Naive thymus-derived CD4-positive, alpha-beta T cell (primary cell): ENCODE data around the gene RAD21L1. TPM values are rescaled to one million over a fixed set of nuclear protein-coding genes. Genes with fewer than 3 reads are reported as not detected.

ENCODE experiments used
- ATAC-seq: fragments of 150-1000 bp; cut with Tn5 transposase; 2 replicates; pipeline ENCODE4 v1.10.0; 2021; ENCODE audit warnings: mild to moderate bottlenecking, moderate library complexity
- CTCF ChIA-PET: fragments of 350-600 bp; sonication (Branson Sonifier 250); formaldehyde crosslinking; loops from one replicate; lab custom pipeline; 2021; ENCODE audit warnings: antibody characterized with exemption; lab: Charles Lee
- POLR2A ChIA-PET: fragments of 350-600 bp; sonication (Branson Sonifier 250); formaldehyde crosslinking; loops from one replicate; lab custom pipeline; 2021; ENCODE audit warnings: antibody characterized with exemption, inconsistent platforms; lab: Charles Lee
- DNase-seq, 9 donors: peaks; one replicate each; pipeline versions ENCODE4 v3.0.0 to v3.0.0-alpha.2; 2020 to 2022; ENCODE audit warnings: mixed read lengths in 1 of 9
- H3K27ac ChIP-seq: one replicate; pipeline ENCODE4 v1.7.0; 2013; ENCODE audit warnings: mild to moderate bottlenecking, low read depth, low read length, moderate library complexity
- H3K27me3 ChIP-seq, 2 donors: one replicate each; pipeline ENCODE4 v1.7.0; 2013; ENCODE audit warnings: low read length in 2 of 2, mild to moderate bottlenecking in 2 of 2, moderate library complexity in 2 of 2; ENCODE audit not compliant: control insufficient read depth in 2 of 2, insufficient read depth in 2 of 2
- H3K36me3 ChIP-seq, 3 experiments: 1 replicate in 2 of 3; 2 replicates in 1 of 3; pipeline ENCODE4 v1.7.0; 2013; ENCODE audit warnings: low read length in 3 of 3, mild to moderate bottlenecking in 3 of 3, moderate library complexity in 1 of 3; ENCODE audit not compliant: insufficient read depth in 3 of 3, control insufficient read depth in 2 of 3
- H3K4me1 ChIP-seq, 2 donors: one replicate each; pipeline ENCODE4 v1.7.0; 2013; ENCODE audit warnings: low read length in 2 of 2, mild to moderate bottlenecking in 2 of 2, moderate library complexity in 1 of 2; ENCODE audit not compliant: control insufficient read depth in 2 of 2, insufficient read depth in 2 of 2
- H3K4me3 ChIP-seq: 2 replicates; pipeline ENCODE4 v1.7.0; 2013; ENCODE audit warnings: mild to moderate bottlenecking, low read length
- H3K9me3 ChIP-seq, 3 experiments: 1 replicate in 2 of 3; 2 replicates in 1 of 3; pipeline ENCODE4 v1.7.0; 2013; ENCODE audit warnings: low read length in 3 of 3; ENCODE audit not compliant: control insufficient read depth in 2 of 3
- H3K27ac Mint-ChIP-seq, 9 donors: one replicate each; pipeline ENCODE4 v1.8.0; 2020 to 2022; ENCODE audit warnings: mixed read lengths in 9 of 9, mild to moderate bottlenecking in 8 of 9, moderate library complexity in 5 of 9, inconsistent platforms in 2 of 9
- H3K27me3 Mint-ChIP-seq, 5 donors: one replicate each; pipeline ENCODE4 v1.8.0; 2021 to 2022; ENCODE audit warnings: mixed read lengths in 5 of 5, mild to moderate bottlenecking in 1 of 5
- H3K36me3 Mint-ChIP-seq, 5 donors: one replicate each; pipeline ENCODE4 v1.8.0; 2020 to 2022; ENCODE audit warnings: mixed read lengths in 5 of 5, mild to moderate bottlenecking in 3 of 5, inconsistent platforms in 1 of 5
- H3K4me1 Mint-ChIP-seq, 7 donors: one replicate each; pipeline ENCODE4 v1.8.0; 2020 to 2022; ENCODE audit warnings: mixed read lengths in 7 of 7, mild to moderate bottlenecking in 3 of 7, inconsistent platforms in 1 of 7
- H3K4me3 Mint-ChIP-seq, 10 donors: one replicate each; pipeline ENCODE4 v1.8.0; 2020 to 2022; ENCODE audit warnings: mild to moderate bottlenecking in 10 of 10, mixed read lengths in 10 of 10, moderate library complexity in 6 of 10, inconsistent platforms in 2 of 10
- H3K9me3 Mint-ChIP-seq, 11 donors: one replicate each; pipeline ENCODE4 v1.8.0; 2020 to 2022; ENCODE audit warnings: mixed read lengths in 11 of 11, mild to moderate bottlenecking in 4 of 11, inconsistent platforms in 1 of 11, moderate library complexity in 1 of 11
- intact Hi-C, 2 donors: fragments of 100-400 bp; cut with micrococcal nuclease; formaldehyde crosslinking; loops; one replicate each; pipeline ENCODE4 v1.15.1; 2023
- polyA plus RNA-seq, 2 donors: library from polyadenylated mRNA; unstranded; fragments of 300-500 nt; fragmentation: Illumina TruSeq; gene quantifications; one replicate each; pipeline ENCODE4 v1.2.3, GENCODE V29; 2021
- total RNA-seq, 6 experiments: library from RNA in 5 of 6; stranded (reverse) in 5 of 6; gene quantifications; 1 replicate in 5 of 6; 2 replicates in 1 of 6; pipeline ENCODE4 v1.2.3 and lab custom pipeline; 2021 to 2026

RAD21L1 gene
- total and polyA plus RNA-seq, 7 experiments from 2014 or later: 0.48 to 0.81 (median 0.61) TPM; not detected in 3

DNA sequence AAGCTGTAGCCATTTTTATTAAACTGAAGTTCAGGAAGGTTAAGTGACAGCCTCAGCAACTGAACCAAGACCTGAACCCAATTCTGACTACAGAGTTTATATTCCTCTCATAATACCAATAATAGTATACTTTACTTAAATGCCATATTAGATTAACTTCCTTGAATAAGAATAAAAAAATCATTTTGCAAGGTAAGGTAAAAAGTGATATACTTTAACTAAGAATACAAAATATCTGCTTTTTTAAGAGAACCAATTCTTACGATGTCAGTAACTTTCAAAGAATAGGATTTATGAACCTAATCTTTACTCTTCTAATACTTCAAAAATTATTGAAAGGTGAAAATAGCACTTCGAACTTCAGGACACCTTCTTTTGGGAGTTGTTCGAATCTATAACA is 3.7 kb downstream of the RAD21L1 start:
- H3K27ac Mint-ChIP-seq: no peak overlapping the region
- Histone ChIP-seq H3K27ac (no peak overlapping the region), H3K4me3 (no peak overlapping the region), H3K4me1 (peaks cover 8 to 12% of the 10 kb centered on the region in 2 donors), H3K27me3 (peaks cover 0 to 11% of the 10 kb centered on the region in 2 donors), H3K36me3 (peaks cover 0 to 5% (median 0%) of the 10 kb centered on the region in 3 experiments), H3K9me3 (no peaks in the 10 kb centered on the region)
- ChIA-PET CTCF (no interaction called here), POLR2A (no interaction called here)
- no peak overlapping the region for H3K4me3 Mint-ChIP-seq
- peaks cover 0 to under 1% (median 0%) of the 10 kb centered on the region in 11 donors for H3K9me3 Mint-ChIP-seq
- no peaks in the 10 kb centered on the region for H3K36me3 Mint-ChIP-seq
- intact Hi-C loops: loop anchor here (2.0 to 10.0 kb wide), 8 partner anchors 37 to 1423 kb away; partner anchors contain the start of genes NOP56 (in 1 of the 2), PSMF1 (in 1 of the 2), RBCK1 (in 1 of the 2) and SNPH (in 1 of the 2)
- ATAC-seq (no peak), DNase-seq (no peak)
- H3K4me1 Mint-ChIP-seq: peaks cover 0 to 19% (median 10%) of the 10 kb centered on the region in 7 donors
- peaks cover 0 to 46% (median 19%) of the 10 kb centered on the region in 5 donors for H3K27me3 Mint-ChIP-seq

DNA sequence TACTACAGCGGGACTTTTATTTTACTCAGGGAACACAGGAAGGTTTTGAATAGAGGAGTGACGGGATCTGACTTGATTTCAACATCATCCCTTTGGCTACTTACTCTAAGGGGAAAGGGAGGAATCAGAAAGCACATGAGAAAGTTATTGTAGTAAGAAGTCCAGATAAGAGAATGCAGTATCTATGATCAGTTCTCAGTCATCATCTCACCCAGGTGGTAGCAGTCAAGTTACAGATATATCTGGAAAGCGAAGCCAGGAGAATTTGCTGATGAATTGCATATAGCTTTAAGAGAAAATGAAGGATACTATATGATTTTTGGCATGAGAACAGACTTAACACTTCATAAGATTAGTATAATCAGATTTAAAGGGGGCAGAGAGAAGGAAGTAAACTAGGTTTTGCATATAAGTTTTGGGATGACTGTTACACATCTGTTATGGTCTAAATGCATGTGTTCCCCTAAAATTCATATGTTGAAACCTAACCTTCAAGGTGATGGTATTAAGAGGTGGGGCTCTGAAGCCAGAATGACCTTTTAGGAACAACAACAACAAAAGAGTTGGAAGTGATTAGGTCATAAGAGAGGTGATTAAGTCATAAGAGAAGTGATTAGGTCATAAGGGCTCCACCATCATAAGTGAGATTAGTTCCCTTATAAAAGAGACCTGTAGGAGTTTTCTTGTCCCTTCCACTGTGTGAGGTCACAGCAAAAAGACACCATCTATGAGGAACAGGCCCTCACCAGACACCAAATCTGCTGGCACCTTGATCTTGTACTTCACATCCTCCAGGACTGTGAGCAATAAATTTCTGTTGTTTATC is 6.7 kb downstream of the RAD21L1 start:
- peaks cover 0 to under 1% of the 10 kb centered on the region in 2 donors for H3K4me1 ChIP-seq
- intact Hi-C loops: no loop called here
- H3K27ac ChIP-seq: no peak overlapping the region
- ATAC-seq (no peak), DNase-seq (no peak)
- no peaks in the 10 kb centered on the region for H3K9me3 Mint-ChIP-seq
- ChIA-PET CTCF (no interaction called here), POLR2A (no interaction called here)
- peaks cover 0 to 11% of the 10 kb centered on the region in 2 donors for H3K27me3 ChIP-seq
- no peaks in the 10 kb centered on the region for H3K36me3 ChIP-seq
- H3K4me1 Mint-ChIP-seq: peaks cover 0 to 11% (median under 1%) of the 10 kb centered on the region in 7 donors
- no peak overlapping the region for H3K4me3 ChIP-seq
- H3K27ac Mint-ChIP-seq: no peak overlapping the region
- H3K36me3 Mint-ChIP-seq: no peaks in the 10 kb centered on the region
- H3K9me3 ChIP-seq: no peaks in the 10 kb centered on the region
- peaks cover 0 to 31% (median 24%) of the 10 kb centered on the region in 5 donors for H3K27me3 Mint-ChIP-seq
- H3K4me3 Mint-ChIP-seq: no peak overlapping the region

DNA sequence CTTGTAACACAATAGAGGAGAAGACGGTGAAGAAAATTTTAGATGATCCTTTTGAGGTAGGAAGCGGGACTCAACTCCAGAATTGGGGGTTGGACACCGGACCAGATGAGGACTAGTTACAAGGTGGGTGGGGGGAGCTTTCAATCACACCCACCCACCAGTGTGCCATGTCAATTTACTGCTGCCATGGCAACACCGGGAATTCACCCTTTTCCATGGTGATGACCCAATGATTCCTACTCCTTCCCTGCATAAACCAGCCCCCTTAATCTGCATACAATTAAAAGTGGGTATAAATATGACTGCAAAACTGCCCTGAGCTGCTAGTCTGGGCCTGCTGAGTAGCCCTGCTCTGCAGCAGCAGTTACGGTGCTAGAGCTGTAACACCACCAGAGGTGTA is 14.7 kb downstream of the RAD21L1 start:
- intact Hi-C loops: no loop called here
- ChIA-PET POLR2A (interaction anchor here (0.8 to 1.0 kb wide), 2 partner anchors 8 to 77 kb away, joined by 3 read pairs; no protein-coding TSS in a partner anchor), CTCF (no interaction called here)
- Mint-ChIP-seq H3K4me3 (no peak overlapping the region), H3K4me1 (peaks cover 0 to 8% (median 4%) of the 10 kb centered on the region in 7 donors), H3K27ac (no peak overlapping the region), H3K9me3 (no peaks in the 10 kb centered on the region), H3K36me3 (peaks cover 0 to 1% (median 0%) of the 10 kb centered on the region in 5 donors), H3K27me3 (peaks cover 0 to 25% (median 17%) of the 10 kb centered on the region in 5 donors)
- Histone ChIP-seq H3K27me3 (no peaks in the 10 kb centered on the region), H3K27ac (no peak overlapping the region), H3K4me1 (no peaks in the 10 kb centered on the region), H3K9me3 (no peaks in the 10 kb centered on the region), H3K36me3 (no peaks in the 10 kb centered on the region), H3K4me3 (no peak overlapping the region)
- DNase-seq (no peak), ATAC-seq (no peak)

DNA sequence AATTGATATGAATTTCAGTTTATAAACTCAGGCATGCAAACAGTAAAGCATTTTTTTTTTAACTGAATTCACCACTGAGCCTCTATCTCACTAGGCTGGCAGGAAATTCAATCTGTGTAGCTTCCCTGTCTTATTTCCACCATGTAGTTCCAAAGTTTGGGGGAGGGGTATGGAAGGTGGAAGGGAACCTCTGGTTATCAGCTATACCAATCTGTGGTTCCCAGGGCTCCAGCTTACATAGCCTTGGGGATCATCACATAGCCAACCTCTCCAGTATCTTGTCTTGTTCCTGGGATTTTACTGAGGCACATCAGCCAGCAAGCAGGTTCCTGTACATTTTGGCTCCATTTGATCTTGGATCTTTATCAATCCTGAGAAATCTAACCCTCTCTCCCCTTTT is 15.6 kb downstream of the RAD21L1 start:
- no peak overlapping the region for H3K4me3 ChIP-seq
- Mint-ChIP-seq H3K9me3 (no peaks in the 10 kb centered on the region), H3K4me3 (no peak overlapping the region), H3K27me3 (peaks cover 0 to 29% (median 12%) of the 10 kb centered on the region in 5 donors), H3K27ac (no peak overlapping the region), H3K36me3 (peaks cover 0 to 1% (median 0%) of the 10 kb centered on the region in 5 donors), H3K4me1 (peaks cover 0 to 8% (median 4%) of the 10 kb centered on the region in 7 donors)
- no peak overlapping the region for H3K27ac ChIP-seq
- ChIA-PET CTCF (interaction anchor here (0.8 kb wide), 1 partner anchor 23 kb away, joined by 3 read pairs; no protein-coding TSS in a partner anchor), POLR2A (interaction anchor here (0.7 to 2.0 kb wide), 2 partner anchors 13 to 40 kb away, joined by 3 to 8 read pairs; no protein-coding TSS in a partner anchor)
- no peaks in the 10 kb centered on the region for H3K27me3 ChIP-seq
- DNase-seq (no peak), ATAC-seq (no peak)
- intact Hi-C loops: no loop called here
- H3K4me1 ChIP-seq: no peaks in the 10 kb centered on the region
- no peaks in the 10 kb centered on the region for H3K9me3 ChIP-seq
- H3K36me3 ChIP-seq: no peaks in the 10 kb centered on the region

DNA sequence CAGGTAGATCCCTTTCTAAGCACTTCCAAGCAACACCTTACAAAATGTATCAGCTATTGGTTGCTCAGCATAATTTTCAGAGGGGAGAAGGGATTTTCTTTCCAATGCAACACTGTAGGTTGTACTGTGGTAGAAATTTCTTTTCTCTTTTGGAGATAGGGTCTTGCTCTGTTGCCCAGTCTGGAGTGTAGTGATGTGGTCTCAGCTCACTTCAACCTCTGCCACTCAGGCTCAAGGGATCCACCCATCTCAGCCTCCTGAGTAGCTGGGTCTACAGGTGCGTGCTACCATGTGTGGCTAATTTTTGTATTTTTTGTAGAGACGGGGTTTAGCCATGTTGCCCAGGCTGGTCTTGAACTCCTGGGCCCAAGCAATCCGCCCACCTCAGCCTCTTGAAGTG is 16.3 kb downstream of the RAD21L1 start:
- Histone ChIP-seq H3K36me3 (no peaks in the 10 kb centered on the region), H3K4me1 (no peaks in the 10 kb centered on the region), H3K27me3 (no peaks in the 10 kb centered on the region), H3K27ac (no peak overlapping the region), H3K4me3 (no peak overlapping the region), H3K9me3 (no peaks in the 10 kb centered on the region)
- DNase-seq (no peak), ATAC-seq (no peak)
- H3K4me3 Mint-ChIP-seq: no peak overlapping the region
- ChIA-PET POLR2A (interaction anchor here (2.0 kb wide), 1 partner anchor 13 kb away, joined by 8 read pairs; no protein-coding TSS in a partner anchor), CTCF (interaction anchor here (0.8 kb wide), 1 partner anchor 23 kb away, joined by 3 read pairs; no protein-coding TSS in a partner anchor)
- H3K36me3 Mint-ChIP-seq: peaks cover 0 to 1% (median 0%) of the 10 kb centered on the region in 5 donors
- peaks cover 0 to 29% (median 12%) of the 10 kb centered on the region in 5 donors for H3K27me3 Mint-ChIP-seq
- intact Hi-C loops: no loop called here
- no peak overlapping the region for H3K27ac Mint-ChIP-seq
- H3K9me3 Mint-ChIP-seq: no peaks in the 10 kb centered on the region
- peaks cover 0 to 8% (median 4%) of the 10 kb centered on the region in 7 donors for H3K4me1 Mint-ChIP-seq

DNA sequence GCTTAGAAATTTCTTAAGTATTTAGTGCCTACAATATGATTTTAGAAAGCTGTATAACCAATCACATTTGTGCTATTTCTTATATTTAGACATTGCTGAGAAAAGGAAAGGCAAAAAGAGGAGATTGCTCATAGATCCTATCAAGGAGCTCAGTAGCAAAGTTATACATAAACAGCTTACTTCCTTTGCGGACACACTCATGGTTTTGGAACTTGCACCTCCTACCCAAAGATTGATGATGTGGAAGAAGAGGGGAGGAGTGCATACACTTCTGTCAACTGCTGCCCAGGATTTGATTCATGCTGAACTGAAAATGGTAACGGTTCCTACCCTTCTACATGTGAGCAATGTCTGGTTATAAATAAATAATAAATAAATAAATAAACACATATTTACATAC is 16.7 kb downstream of the RAD21L1 start:
- no peak for ATAC-seq
- Histone ChIP-seq H3K4me1 (no peaks in the 10 kb centered on the region), H3K4me3 (no peak overlapping the region), H3K27me3 (no peaks in the 10 kb centered on the region), H3K27ac (no peak overlapping the region), H3K36me3 (no peaks in the 10 kb centered on the region), H3K9me3 (no peaks in the 10 kb centered on the region)
- ChIA-PET CTCF (interaction anchor here (0.6 kb wide), 1 partner anchor 587 kb away, joined by 3 read pairs; no protein-coding TSS in a partner anchor), POLR2A (interaction anchor here (2.0 kb wide), 1 partner anchor 12 kb away, joined by 8 read pairs; no protein-coding TSS in a partner anchor)
- intact Hi-C loops: no loop called here
- no peak overlapping the region for H3K27ac Mint-ChIP-seq
- H3K4me1 Mint-ChIP-seq: peaks cover 0 to 8% (median 4%) of the 10 kb centered on the region in 7 donors
- no peaks in the 10 kb centered on the region for H3K9me3 Mint-ChIP-seq
- peaks cover 0 to 1% (median 0%) of the 10 kb centered on the region in 5 donors for H3K36me3 Mint-ChIP-seq
- peak overlapping the region in 1 of 10 donors; percentile 20 for H3K4me3 Mint-ChIP-seq
- no peak for DNase-seq
- H3K27me3 Mint-ChIP-seq: peaks cover 0 to 29% (median 12%) of the 10 kb centered on the region in 5 donors
